Activated CD8-positive, alpha-beta T cell treated with anti-CD3 and anti-CD28 coated beads for 36 hours (primary cell): ENCODE results near the gene NFKB2. TPM values are rescaled to one million over a fixed set of nuclear protein-coding genes. Genes with fewer than 3 reads are reported as not detected.

ENCODE experiments used
- ATAC-seq: fragments of 200-7000 bp; cut with Tn5 transposase; one replicate; pipeline ENCODE4 v1.10.0; 2021; ENCODE audit warnings: mild to moderate bottlenecking, moderate library complexity
- CTCF ChIA-PET: fragments of 350-600 bp; sonication (Branson Sonifier 250); formaldehyde crosslinking; loops from one replicate; lab custom pipeline; 2021; ENCODE audit warnings: antibody characterized with exemption; lab: Charles Lee
- POLR2A ChIA-PET: fragments of 350-600 bp; sonication (Branson Sonifier 250); formaldehyde crosslinking; loops from one replicate; lab custom pipeline; 2021; ENCODE audit warnings: antibody characterized with exemption; lab: Charles Lee
- DNase-seq: peaks from one replicate; pipeline ENCODE4 v3.0.0-alpha.2; 2020
- H3K27ac Mint-ChIP-seq: one replicate; pipeline ENCODE4 v1.8.0; 2021; ENCODE audit warnings: mild to moderate bottlenecking, mixed read lengths
- H3K27me3 Mint-ChIP-seq: one replicate; pipeline ENCODE4 v1.8.0; 2021; ENCODE audit warnings: mixed read lengths
- H3K36me3 Mint-ChIP-seq: one replicate; pipeline ENCODE4 v1.8.0; 2021; ENCODE audit warnings: low read depth, mixed read lengths
- H3K4me1 Mint-ChIP-seq: one replicate; pipeline ENCODE4 v1.8.0; 2021; ENCODE audit warnings: low read depth, mixed read lengths
- H3K4me3 Mint-ChIP-seq: one replicate; pipeline ENCODE4 v1.8.0; 2021; ENCODE audit warnings: mild to moderate bottlenecking, moderate library complexity, mixed read lengths
- H3K9me3 Mint-ChIP-seq: one replicate; pipeline ENCODE4 v1.8.0; 2021; ENCODE audit warnings: mixed read lengths
- intact Hi-C: fragments of 100-400 bp; cut with micrococcal nuclease; formaldehyde crosslinking; loops from one replicate; pipeline ENCODE4 v1.10.0; 2022
- total RNA-seq, 2 experiments: library from RNA; stranded (reverse); gene quantifications; one replicate each; pipeline ENCODE4 v1.2.3, GENCODE V29; 2021
- TF ChIP-seq, protein P1 (sequence below): fragments of 200-600 bp; IDR thresholded peaks from one replicate; pipeline ENCODE4 v1.8.0; 2022; ENCODE audit warnings: antibody characterized with exemption, mild to moderate bottlenecking

The NFKB2 gene
- total RNA-seq, 2 experiments from 2014 or later = 251 to 253 TPM

DNA sequence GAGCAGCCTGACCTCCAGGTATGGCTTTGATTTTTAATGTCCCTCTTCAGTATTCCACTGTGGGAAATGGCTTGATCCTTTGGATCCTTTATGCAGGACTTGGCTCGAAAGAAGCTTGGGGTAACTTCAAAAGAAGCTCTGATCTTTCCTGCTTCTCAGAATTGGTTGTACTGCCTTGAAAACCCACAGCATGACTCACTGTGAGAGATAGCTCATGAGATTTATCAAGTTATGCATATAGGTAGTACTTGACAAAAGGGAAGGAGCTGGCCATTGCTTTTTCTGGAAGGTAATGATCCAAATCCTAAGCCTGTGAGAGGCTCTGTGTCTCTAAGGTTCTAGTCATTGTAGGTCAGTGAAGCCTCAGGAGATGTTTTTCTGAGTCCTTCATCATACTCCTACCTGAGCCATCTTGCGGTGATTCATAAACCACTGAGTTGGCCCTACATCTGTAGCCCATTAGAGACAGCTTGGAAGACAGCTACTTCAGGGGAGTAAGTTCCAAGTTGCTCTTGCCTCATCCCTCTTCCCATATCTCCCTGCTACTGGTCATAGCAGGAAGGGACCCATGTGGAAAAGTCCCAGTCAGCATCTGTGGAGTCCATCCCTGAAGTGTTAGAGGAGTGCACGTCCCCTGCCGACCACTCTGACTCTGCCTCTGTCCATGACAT lies 36.7 kb upstream of the NFKB2 start:
- H3K4me1 Mint-ChIP-seq = peaks cover 7% of the 10 kb centered on the region
- ATAC-seq = peak; percentile 77

DNA sequence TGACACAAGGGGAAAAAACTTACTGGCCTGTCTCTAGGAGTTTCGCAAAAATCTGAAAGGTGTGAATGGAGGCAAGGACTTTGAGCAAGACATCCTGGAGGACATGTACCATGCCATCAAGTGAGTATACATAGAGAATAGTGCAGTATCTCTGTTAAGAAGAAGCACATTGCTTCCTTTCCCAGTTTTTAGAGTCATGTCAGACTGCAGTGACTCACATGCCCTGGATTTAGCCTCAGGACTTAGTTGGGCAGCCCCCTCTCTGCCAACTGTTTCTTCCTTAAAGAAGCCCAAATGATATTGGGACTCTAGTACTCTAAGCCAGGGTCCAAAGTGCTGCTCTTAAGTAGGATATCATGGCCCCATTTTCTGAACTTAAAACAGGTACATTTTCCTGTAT lies 28.1 kb upstream of the NFKB2 start:
- DNase-seq (no peak), ATAC-seq (no peak)
- no peaks in the 10 kb centered on the region for H3K4me1 Mint-ChIP-seq
- H3K4me3 Mint-ChIP-seq = no peak overlapping the region
- H3K9me3 Mint-ChIP-seq = no peaks in the 10 kb centered on the region
- TF ChIP-seq, protein P1, sequence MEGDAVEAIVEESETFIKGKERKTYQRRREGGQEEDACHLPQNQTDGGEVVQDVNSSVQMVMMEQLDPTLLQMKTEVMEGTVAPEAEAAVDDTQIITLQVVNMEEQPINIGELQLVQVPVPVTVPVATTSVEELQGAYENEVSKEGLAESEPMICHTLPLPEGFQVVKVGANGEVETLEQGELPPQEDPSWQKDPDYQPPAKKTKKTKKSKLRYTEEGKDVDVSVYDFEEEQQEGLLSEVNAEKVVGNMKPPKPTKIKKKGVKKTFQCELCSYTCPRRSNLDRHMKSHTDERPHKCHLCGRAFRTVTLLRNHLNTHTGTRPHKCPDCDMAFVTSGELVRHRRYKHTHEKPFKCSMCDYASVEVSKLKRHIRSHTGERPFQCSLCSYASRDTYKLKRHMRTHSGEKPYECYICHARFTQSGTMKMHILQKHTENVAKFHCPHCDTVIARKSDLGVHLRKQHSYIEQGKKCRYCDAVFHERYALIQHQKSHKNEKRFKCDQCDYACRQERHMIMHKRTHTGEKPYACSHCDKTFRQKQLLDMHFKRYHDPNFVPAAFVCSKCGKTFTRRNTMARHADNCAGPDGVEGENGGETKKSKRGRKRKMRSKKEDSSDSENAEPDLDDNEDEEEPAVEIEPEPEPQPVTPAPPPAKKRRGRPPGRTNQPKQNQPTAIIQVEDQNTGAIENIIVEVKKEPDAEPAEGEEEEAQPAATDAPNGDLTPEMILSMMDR = no peak
- intact Hi-C loops = no loop called here
- ChIA-PET POLR2A (no interaction called here), CTCF (interaction anchor here (2.3 kb wide), 1 partner anchor 137 kb away, joined by 15 read pairs; no protein-coding TSS in a partner anchor)
- no peak overlapping the region for H3K27ac Mint-ChIP-seq
- H3K36me3 Mint-ChIP-seq = peaks cover 55% of the 10 kb centered on the region
- H3K27me3 Mint-ChIP-seq = no peaks in the 10 kb centered on the region

More for the DNA sequence above, 36.7 kb upstream of the NFKB2 start:
- Mint-ChIP-seq H3K27me3 (no peaks in the 10 kb centered on the region), H3K36me3 (peaks cover 41% of the 10 kb centered on the region), H3K27ac (peak overlapping the region; percentile 53), H3K4me3 (no peak overlapping the region), H3K9me3 (no peaks in the 10 kb centered on the region)
- intact Hi-C loops = no loop called here
- TF ChIP-seq, protein P1 = no peak
- ChIA-PET POLR2A (interaction anchor here (1.5 kb wide), 1 partner anchor 40 kb away, joined by 3 read pairs; no protein-coding TSS in a partner anchor), CTCF (interaction anchor here (1.2 to 26.1 kb wide), 7 partner anchors 8 to 225 kb away, joined by 3 to 886 read pairs (median 4); partner anchors contain the start of genes ELOVL3 and PITX3)
- DNase-seq = peak; percentile 22

DNA sequence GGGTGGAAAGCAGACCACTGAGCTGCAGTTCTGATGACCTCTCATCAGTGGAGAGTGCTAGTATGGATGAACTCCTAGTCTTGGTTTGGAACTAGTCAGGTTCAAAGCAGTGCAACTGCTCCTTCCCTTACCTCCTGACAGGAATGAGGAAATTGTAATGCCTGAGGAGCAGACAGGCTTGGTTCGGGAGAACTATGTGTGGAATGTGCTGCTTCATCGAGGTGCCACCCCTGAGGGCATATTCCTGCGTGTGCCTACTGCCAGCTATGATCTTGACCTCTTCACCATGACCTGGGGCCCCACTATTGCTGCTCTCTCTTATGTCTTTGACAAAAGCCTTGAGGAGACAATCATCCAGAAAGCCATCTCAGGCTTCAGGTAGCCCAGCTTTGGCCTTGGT lies 27.4 kb upstream of the NFKB2 start:
- ChIA-PET CTCF (interaction anchor here (1.5 to 8.7 kb wide), 3 partner anchors 15 to 138 kb away, joined by 3 to 73 read pairs (median 15); no protein-coding TSS in a partner anchor), POLR2A (no interaction called here)
- Mint-ChIP-seq H3K9me3 (no peaks in the 10 kb centered on the region), H3K27ac (no peak overlapping the region), H3K27me3 (no peaks in the 10 kb centered on the region), H3K36me3 (peaks cover 49% of the 10 kb centered on the region), H3K4me1 (no peaks in the 10 kb centered on the region), H3K4me3 (no peak overlapping the region)
- DNase-seq (no peak), ATAC-seq (no peak)
- intact Hi-C loops = no loop called here
- TF ChIP-seq, protein P1 = no peak

DNA sequence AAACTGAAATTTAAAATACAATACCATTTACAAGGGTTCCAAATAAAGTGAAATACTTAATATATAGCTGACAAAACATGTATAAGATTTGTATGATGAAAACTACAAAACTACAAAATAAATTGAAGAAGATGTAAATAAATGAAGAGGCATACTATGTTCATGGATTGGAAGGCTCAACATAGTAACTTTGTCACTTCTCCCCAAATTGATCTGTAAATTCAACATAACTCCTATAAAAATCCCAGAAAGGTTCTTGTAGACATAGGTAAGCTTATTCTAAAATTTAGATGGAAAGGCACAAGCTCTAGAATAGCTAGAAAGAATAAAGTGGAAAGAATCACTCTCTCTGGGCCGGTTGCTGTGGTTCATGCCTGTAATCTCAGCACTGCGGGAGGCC lies 24.2 kb upstream of the NFKB2 start:
- peaks cover 45% of the 10 kb centered on the region for H3K36me3 Mint-ChIP-seq
- no peak for DNase-seq
- ChIA-PET POLR2A (interaction anchor here (1.1 kb wide), 1 partner anchor 145 kb away, joined by 3 read pairs; no protein-coding TSS in a partner anchor), CTCF (interaction anchor here (1.3 to 8.7 kb wide), 4 partner anchors 12 to 141 kb away, joined by 3 to 73 read pairs (median 14); no protein-coding TSS in a partner anchor)
- H3K27me3 Mint-ChIP-seq = no peaks in the 10 kb centered on the region
- intact Hi-C loops = no loop called here
- H3K9me3 Mint-ChIP-seq = no peaks in the 10 kb centered on the region
- H3K4me1 Mint-ChIP-seq = no peaks in the 10 kb centered on the region
- no peak overlapping the region for H3K27ac Mint-ChIP-seq
- no peak for ATAC-seq
- TF ChIP-seq, protein P1 = no peak
- H3K4me3 Mint-ChIP-seq = no peak overlapping the region

DNA sequence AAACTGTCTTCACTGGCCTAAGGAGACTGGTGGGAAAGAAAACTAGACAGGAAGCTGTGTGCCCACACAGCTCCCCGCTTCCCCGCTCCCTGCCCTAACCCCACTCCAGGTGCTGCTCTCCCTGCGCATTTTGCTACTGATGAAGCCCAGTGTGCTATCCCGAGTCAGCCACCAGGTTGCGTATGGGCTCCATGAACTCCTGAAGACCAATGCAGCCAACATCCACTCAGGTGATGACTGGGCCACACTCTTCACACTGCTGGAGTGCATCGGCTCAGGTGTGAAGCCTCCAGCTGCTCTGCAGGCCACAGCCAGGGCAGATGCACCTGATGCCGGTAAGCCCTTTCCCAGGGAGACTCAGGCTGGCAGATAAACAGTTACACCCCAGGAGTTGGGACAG lies 20.3 kb upstream of the NFKB2 start:
- ATAC-seq (no peak), DNase-seq (no peak)
- Mint-ChIP-seq H3K9me3 (no peaks in the 10 kb centered on the region), H3K27me3 (no peaks in the 10 kb centered on the region), H3K4me3 (no peak overlapping the region), H3K36me3 (peaks cover 26% of the 10 kb centered on the region), H3K27ac (no peak overlapping the region), H3K4me1 (no peaks in the 10 kb centered on the region)
- TF ChIP-seq, protein P1 = no peak
- CTCF ChIA-PET = interaction anchor here (0.7 to 8.7 kb wide), 3 partner anchors 22 to 146 kb away, joined by 3 to 73 read pairs (median 10); no protein-coding TSS in a partner anchor
- intact Hi-C loops = no loop called here
- POLR2A ChIA-PET = interaction anchor here (1.4 kb wide), 1 partner anchor 149 kb away, joined by 3 read pairs; the partner anchor contains the start of gene ELOVL3
